ENCODE measurements around the gene NDUFA12. TPM values are rescaled to one million over a fixed set of nuclear protein-coding genes. Genes with fewer than 3 reads are reported as not detected.
A peak's percentile ranks its signal among the peaks of the same experiment; 100 is the strongest.

The NDUFA12 gene
- total and polyA plus RNA-seq, 2 of the 4 experiments (the other 2 are of a cell fraction) = 116 to 135 TPM

DNA sequence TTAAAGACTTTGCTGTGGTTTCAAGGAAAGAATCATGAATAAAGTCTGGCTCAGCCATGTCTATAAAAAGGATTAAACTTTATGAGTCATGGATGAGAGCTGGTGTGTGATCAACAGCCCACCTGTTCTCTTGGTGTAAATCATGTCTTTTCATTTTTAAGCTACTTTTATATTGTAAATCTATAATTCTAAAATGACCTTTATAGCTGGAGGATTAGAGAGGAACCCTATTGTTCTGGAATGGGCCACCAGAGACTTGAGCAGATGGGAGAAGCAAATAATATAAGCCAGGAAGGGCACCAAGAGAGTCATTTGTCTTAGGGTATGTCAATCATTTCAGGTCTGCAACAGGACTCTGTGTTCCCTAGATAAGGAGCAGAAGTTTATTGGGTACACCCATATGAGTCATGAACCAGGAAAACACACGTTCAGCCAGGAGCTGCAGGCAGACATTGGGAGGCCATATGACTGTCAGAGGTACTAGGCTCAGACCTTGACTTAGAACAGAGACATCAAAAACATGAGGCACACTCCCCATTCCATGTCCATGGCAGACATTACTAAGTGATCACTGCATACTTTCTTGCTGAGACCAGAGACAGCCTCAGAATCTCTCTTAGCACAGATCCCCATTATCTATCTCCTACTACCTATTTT is 49.3 kb downstream of the NDUFA12 start:
- no peak overlapping the region for H3K14ac ChIP-seq (replicated peaks; ENCODE audit: low read depth, low read length)
- no peaks in the 10 kb centered on the region for H3K36me3 ChIP-seq (ENCODE audit: control insufficient read depth, insufficient read depth, low read length)
- no peak overlapping the region for H2BK15ac ChIP-seq (ENCODE audit: low read depth, low read length)
- H3K4me1 ChIP-seq (ENCODE audit: control insufficient read depth, insufficient read depth, low read length) = no peaks in the 10 kb centered on the region
- DNase-seq (peak; percentile 6), ATAC-seq (ENCODE audit: low read depth) (no peak)
- no peaks in the 10 kb centered on the region for H3K79me1 ChIP-seq (ENCODE audit: low read depth in 1 of 2, low read length in 2 of 2)
- no TSS peak for BruUV-seq (replicated peaks)
- no peak overlapping the region for H3K4me2 ChIP-seq (ENCODE audit: low read depth, low read length)
- H4K8ac ChIP-seq (ENCODE audit: low read depth in 2 of 2, low read length in 2 of 2) = no peak overlapping the region
- H3K27me3 ChIP-seq (ENCODE audit: control insufficient read depth, insufficient read depth, low read length) = peaks cover 14% of the 10 kb centered on the region
- dilution Hi-C loops (cut with HindIII; ENCODE audit: low sequenced_read_pairs, unreplicated experiment) = no loop called here
- no peaks in the 10 kb centered on the region for H3K9me1 ChIP-seq (ENCODE audit: insufficient read depth, low read length)
- no peak overlapping the region for H2AK9ac ChIP-seq (replicated peaks; ENCODE audit: low read depth, low read length, poor library complexity)
- no CpG with 5 or more reads among the region's 1 CpG for WGBS, 2 experiments (ENCODE audit: extremely low coverage in 2 of 2, insufficient read length in 1 of 2)
- H3K9me3 ChIP-seq (ENCODE audit: control insufficient read depth, insufficient read depth, low read length) = no peaks in the 10 kb centered on the region; the same call in 1 of the 2 replicates
- TF ChIP-seq, protein P1, sequence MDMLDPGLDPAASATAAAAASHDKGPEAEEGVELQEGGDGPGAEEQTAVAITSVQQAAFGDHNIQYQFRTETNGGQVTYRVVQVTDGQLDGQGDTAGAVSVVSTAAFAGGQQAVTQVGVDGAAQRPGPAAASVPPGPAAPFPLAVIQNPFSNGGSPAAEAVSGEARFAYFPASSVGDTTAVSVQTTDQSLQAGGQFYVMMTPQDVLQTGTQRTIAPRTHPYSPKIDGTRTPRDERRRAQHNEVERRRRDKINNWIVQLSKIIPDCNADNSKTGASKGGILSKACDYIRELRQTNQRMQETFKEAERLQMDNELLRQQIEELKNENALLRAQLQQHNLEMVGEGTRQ (IDR thresholded peaks at IDR 0.05; ENCODE audit: low read depth, low read length) = no peak
- TF ChIP-seq RAD21 (IDR thresholded peaks at IDR 0.05; ENCODE audit: low read length) = no peak
- TF ChIP-seq MAZ (IDR thresholded peaks at IDR 0.05; ENCODE audit: borderline replicate concordance, low read depth, low read length) = no peak
- TF ChIP-seq, protein P2, sequence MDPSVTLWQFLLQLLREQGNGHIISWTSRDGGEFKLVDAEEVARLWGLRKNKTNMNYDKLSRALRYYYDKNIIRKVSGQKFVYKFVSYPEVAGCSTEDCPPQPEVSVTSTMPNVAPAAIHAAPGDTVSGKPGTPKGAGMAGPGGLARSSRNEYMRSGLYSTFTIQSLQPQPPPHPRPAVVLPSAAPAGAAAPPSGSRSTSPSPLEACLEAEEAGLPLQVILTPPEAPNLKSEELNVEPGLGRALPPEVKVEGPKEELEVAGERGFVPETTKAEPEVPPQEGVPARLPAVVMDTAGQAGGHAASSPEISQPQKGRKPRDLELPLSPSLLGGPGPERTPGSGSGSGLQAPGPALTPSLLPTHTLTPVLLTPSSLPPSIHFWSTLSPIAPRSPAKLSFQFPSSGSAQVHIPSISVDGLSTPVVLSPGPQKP (IDR thresholded peaks at IDR 0.05; ENCODE audit: borderline replicate concordance, low read depth, low read length) = no peak
- no peak for TF ChIP-seq POLR2A (IDR thresholded peaks at IDR 0.05; ENCODE audit: low read depth, low read length)
- TF ChIP-seq SMC3 (IDR thresholded peaks at IDR 0.05; ENCODE audit: low read depth, low read length) = no peak
- no peak for TF ChIP-seq RCOR1 (IDR thresholded peaks at IDR 0.05; ENCODE audit: insufficient replicate concordance, low read length)
- no peak for TF ChIP-seq MAFK (IDR thresholded peaks at IDR 0.05; ENCODE audit: low read depth, low read length)
- no peak for TF ChIP-seq CEBPB (IDR thresholded peaks at IDR 0.05; ENCODE audit: low read depth, low read length)
- H2BK20ac ChIP-seq (ENCODE audit: low read depth, low read length) = no peak overlapping the region
- H4K91ac ChIP-seq (ENCODE audit: insufficient read depth, low read depth, low read length) = no peak overlapping the region
- ChIA-PET POLR2A (ENCODE audit: unreplicated experiment) (no interaction called here), CTCF (no interaction called here)
- no peaks in the 10 kb centered on the region for H4K20me1 ChIP-seq (ENCODE audit: insufficient read depth, low read length)
- no peak overlapping the region for H3K4ac ChIP-seq (ENCODE audit: low read depth, low read length)
- no peak overlapping the region for H3K4me3 ChIP-seq (ENCODE audit: insufficient read depth, low read depth, low read length)
- H3K9ac ChIP-seq (ENCODE audit: low read depth, low read length) = no peak overlapping the region
- in situ Hi-C loops (cut with MboI; ENCODE audit: low sequenced_read_pairs) = no loop called here
- no peak overlapping the region for H3K23ac ChIP-seq (ENCODE audit: low read depth, low read length)
- H2AK5ac ChIP-seq (ENCODE audit: low read depth, low read length) = no peak overlapping the region
- no peak overlapping the region for H3K56ac ChIP-seq (ENCODE audit: extremely low read depth, insufficient read depth, low read length)
- no peak overlapping the region for H3K18ac ChIP-seq (ENCODE audit: low read depth, low read length)
- H2BK5ac ChIP-seq (ENCODE audit: low read depth, low read length, poor library complexity, severe bottlenecking) = no peak overlapping the region
- no peak overlapping the region for H2AFZ ChIP-seq (replicated peaks; ENCODE audit: low read length, poor library complexity)
- no peak overlapping the region for H3K27ac ChIP-seq (ENCODE audit: insufficient read depth, low read length)
- no peak overlapping the region for H2BK120ac ChIP-seq (ENCODE audit: low read depth, low read length)
- intact Hi-C loops (cut with micrococcal nuclease) = no loop called here
- H4K5ac ChIP-seq (ENCODE audit: low read depth, low read length) = no peak overlapping the region
